ENCODE results near the gene PRDM16.

Gene PRDM16

GRCh38 chr1:3333903-3334302, 264.9 kb downstream of the PRDM16 start:
- TF ChIP-seq TCF4 (CRISPR knock-in tag; IDR thresholded peaks at IDR 0.05; ENCODE audit: borderline replicate concordance) (no peak), PATZ1 (CRISPR knock-in tag; IDR thresholded peaks at IDR 0.05; ENCODE audit: borderline replicate concordance) (no peak), CSRNP3 (CRISPR knock-in tag; IDR thresholded peaks at IDR 0.05) (no peak), BACH2 (CRISPR knock-in tag; IDR thresholded peaks at IDR 0.05; ENCODE audit: borderline replicate concordance) (no peak), CSDC2 (CRISPR knock-in tag; IDR thresholded peaks at IDR 0.05) (no peak), ESRRG (CRISPR knock-in tag; IDR thresholded peaks at IDR 0.05) (no peak), ARNTL (CRISPR knock-in tag; IDR thresholded peaks at IDR 0.05; ENCODE audit: borderline replicate concordance, low read depth) (no peak), TSHZ2 (CRISPR knock-in tag; IDR thresholded peaks at IDR 0.05) (no peak), POU6F1 (CRISPR knock-in tag; IDR thresholded peaks at IDR 0.05; ENCODE audit: borderline replicate concordance, low read depth) (no peak), TOX (CRISPR knock-in tag; IDR thresholded peaks at IDR 0.05; ENCODE audit: borderline replicate concordance) (no peak), ISL1 (CRISPR knock-in tag; IDR thresholded peaks at IDR 0.05) (no peak), ZFP3 (CRISPR knock-in tag; IDR thresholded peaks at IDR 0.05) (no peak), PPARA (CRISPR knock-in tag; IDR thresholded peaks at IDR 0.05; ENCODE audit: borderline replicate concordance) (no peak), ZNF565 (CRISPR knock-in tag; conservative IDR thresholded peaks at IDR 0.05; ENCODE audit: low read depth) (no peak), OSR1 (CRISPR knock-in tag; IDR thresholded peaks at IDR 0.05) (no peak), ZNF70 (CRISPR knock-in tag; IDR thresholded peaks at IDR 0.05) (no peak), CREB5 (CRISPR knock-in tag; IDR thresholded peaks at IDR 0.05; ENCODE audit: low read depth) (no peak), ZNF8 (CRISPR knock-in tag; IDR thresholded peaks at IDR 0.05) (no peak), SNAI2 (CRISPR knock-in tag; IDR thresholded peaks at IDR 0.05) (no peak), ZC3H10 (CRISPR knock-in tag; IDR thresholded peaks at IDR 0.05) (no peak)
- ATAC-seq: no peak

GRCh38 chr1:3334366-3334765, 265.4 kb downstream of the PRDM16 start:
- TF ChIP-seq ZNF565 (CRISPR knock-in tag; conservative IDR thresholded peaks at IDR 0.05; ENCODE audit: low read depth) (no peak), TOX (CRISPR knock-in tag; IDR thresholded peaks at IDR 0.05; ENCODE audit: borderline replicate concordance) (no peak), POU6F1 (CRISPR knock-in tag; IDR thresholded peaks at IDR 0.05; ENCODE audit: borderline replicate concordance, low read depth) (no peak), GLIS3 (CRISPR knock-in tag; IDR thresholded peaks at IDR 0.05) (no peak), ZFP3 (CRISPR knock-in tag; IDR thresholded peaks at IDR 0.05) (no peak), RARB (CRISPR knock-in tag; IDR thresholded peaks at IDR 0.05) (no peak), ZC3H10 (CRISPR knock-in tag; IDR thresholded peaks at IDR 0.05) (no peak), SNAI2 (CRISPR knock-in tag; IDR thresholded peaks at IDR 0.05) (no peak), PPARA (CRISPR knock-in tag; IDR thresholded peaks at IDR 0.05; ENCODE audit: borderline replicate concordance) (no peak), CREB5 (CRISPR knock-in tag; IDR thresholded peaks at IDR 0.05; ENCODE audit: low read depth) (no peak), ZNF70 (CRISPR knock-in tag; IDR thresholded peaks at IDR 0.05) (no peak), BACH2 (CRISPR knock-in tag; IDR thresholded peaks at IDR 0.05; ENCODE audit: borderline replicate concordance) (no peak), CSDC2 (CRISPR knock-in tag; IDR thresholded peaks at IDR 0.05) (no peak), TSHZ2 (CRISPR knock-in tag; IDR thresholded peaks at IDR 0.05) (no peak), TCF4 (CRISPR knock-in tag; IDR thresholded peaks at IDR 0.05; ENCODE audit: borderline replicate concordance) (no peak), ZNF8 (CRISPR knock-in tag; IDR thresholded peaks at IDR 0.05) (no peak), OSR1 (CRISPR knock-in tag; IDR thresholded peaks at IDR 0.05) (no peak)
- ATAC-seq: no peak
